ENCODE measurements around the gene TSPAN31.

DNA sequence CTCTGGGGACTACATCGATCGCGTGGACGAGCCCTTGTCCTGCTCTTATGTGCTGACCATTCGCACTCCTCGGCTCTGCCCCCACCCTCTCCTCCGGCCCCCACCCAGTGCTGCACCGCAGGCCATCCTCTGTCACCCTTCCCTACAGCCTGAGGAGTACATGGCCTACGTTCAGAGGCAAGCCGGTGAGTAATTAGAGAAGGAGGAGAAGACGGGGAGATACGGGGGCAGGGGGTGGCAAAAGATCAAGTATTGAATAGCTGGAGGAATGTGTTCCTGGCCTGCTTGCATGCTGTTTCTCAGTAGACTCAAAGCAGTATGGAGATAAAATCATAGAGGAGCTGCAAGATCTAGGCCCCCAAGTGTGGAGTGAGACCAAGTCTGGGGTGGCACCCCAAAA lies 29.1 kb upstream of the TSPAN31 start:
- no peak for TF ChIP-seq POLR2AphosphoS5 (IDR thresholded peaks at IDR 0.05; ENCODE audit: low read depth, low read length)
- no peak for TF ChIP-seq TAF1 (IDR thresholded peaks at IDR 0.05; ENCODE audit: borderline replicate concordance, insufficient read depth, low read length)
